GM23338 (cell line): ENCODE data around the gene TEX35. TPM values are rescaled to one million over a fixed set of nuclear protein-coding genes. Genes with fewer than 3 reads are reported as not detected.

Experiments
- ATAC-seq: fragments of 200-7000 bp; cut with Tn5 transposase; 3 replicates; pipeline ENCODE4 v1.9.1; 2020
- DNase-seq: peaks from one replicate; pipeline ENCODE4 v3.0.0-alpha.2; 2015; ENCODE audit warnings: low spot score
- H2AFZ ChIP-seq: fragments of 200-600 bp; sonication (generic); 2 replicates; pipeline ENCODE4 v1.8.0; 2016; ENCODE audit warnings: antibody characterized with exemption, mild to moderate bottlenecking, moderate library complexity
- H3F3A ChIP-seq: fragments of 200-600 bp; sonication (generic); replicated peaks from 2 replicates; pipeline ENCODE4 v1.8.0; 2017; ENCODE audit warnings: antibody characterized with exemption, mixed run types, low read depth
- H3K27ac ChIP-seq: fragments of 200-600 bp; sonication (generic); 2 replicates; pipeline ENCODE4 v1.6.1; 2016; ENCODE audit warnings: low read depth
- H3K27me3 ChIP-seq: fragments of 200-600 bp; sonication (generic); 2 replicates; pipeline ENCODE4 v1.8.0; 2016; ENCODE audit warnings: mild to moderate bottlenecking, mixed run types, moderate library complexity; ENCODE audit not compliant: insufficient read depth
- H3K36me3 ChIP-seq: fragments of 200-600 bp; sonication (generic); 2 replicates; pipeline ENCODE4 v1.8.0; 2016; ENCODE audit warnings: mild to moderate bottlenecking; ENCODE audit not compliant: insufficient read depth
- H3K4me1 ChIP-seq: fragments of 200-600 bp; sonication (generic); 2 replicates; pipeline ENCODE4 v1.8.0; 2016; ENCODE audit warnings: mild to moderate bottlenecking, moderate library complexity; ENCODE audit not compliant: insufficient read depth
- H3K4me2 ChIP-seq: fragments of 200-600 bp; sonication (generic); 2 replicates; pipeline ENCODE4 v1.7.1; 2017; ENCODE audit warnings: mixed run types
- H3K4me3 ChIP-seq: fragments of 200-600 bp; sonication (generic); 2 replicates; pipeline ENCODE4 v1.6.1; 2016; ENCODE audit warnings: mixed run types
- H3K79me2 ChIP-seq: fragments of 200-600 bp; sonication (generic); replicated peaks from 2 replicates; pipeline ENCODE4 v1.8.0; 2017; ENCODE audit warnings: mild to moderate bottlenecking; ENCODE audit not compliant: insufficient read depth
- H3K9me2 ChIP-seq: fragments of 200-600 bp; sonication (generic); 2 replicates; pipeline ENCODE4 v1.8.0; 2017; ENCODE audit not compliant: insufficient read depth
- H4K20me1 ChIP-seq: fragments of 200-600 bp; sonication (generic); replicated peaks from 2 replicates; pipeline ENCODE4 v1.8.0; 2017; ENCODE audit warnings: mild to moderate bottlenecking; ENCODE audit not compliant: insufficient read depth
- H3K27ac Mint-ChIP-seq: 2 replicates; pipeline ENCODE4 v1.8.0; 2020; ENCODE audit warnings: inconsistent platforms, mild to moderate bottlenecking, moderate library complexity, mixed read lengths
- H3K27me3 Mint-ChIP-seq: 3 replicates; pipeline ENCODE4 v1.8.0; 2022; ENCODE audit warnings: low read depth, mild to moderate bottlenecking, moderate library complexity, mixed read lengths, inconsistent platforms; ENCODE audit not compliant: insufficient read depth, poor library complexity
- H3K36me3 Mint-ChIP-seq: 3 replicates; pipeline ENCODE4 v1.8.0; 2021; ENCODE audit warnings: low read depth, mild to moderate bottlenecking, inconsistent platforms, moderate library complexity, mixed read lengths
- H3K4me1 Mint-ChIP-seq: 3 replicates; pipeline ENCODE4 v1.8.0; 2020; ENCODE audit warnings: mild to moderate bottlenecking, inconsistent platforms, mixed read lengths
- H3K4me3 Mint-ChIP-seq: 3 replicates; pipeline ENCODE4 v1.8.0; 2021; ENCODE audit warnings: moderate library complexity, mild to moderate bottlenecking, inconsistent platforms, mixed read lengths
- H3K9me3 Mint-ChIP-seq: 3 replicates; pipeline ENCODE4 v1.8.0; 2020; ENCODE audit warnings: moderate library complexity, mild to moderate bottlenecking, inconsistent platforms, mixed read lengths
- CREB1 ChIP-seq: fragments of 250-450 bp; sonication (Bioruptor Pico); IDR thresholded peaks from 2 replicates; pipeline ENCODE4 v1.5.0; 2020; ENCODE audit warnings: low read depth, mild to moderate bottlenecking, moderate library complexity
- CTCF ChIP-seq, 2 experiments: fragments of 200-600 bp in 1 of 2; sonication (generic) in 1 of 2; conservative IDR thresholded peaks; 2 replicates each; pipeline versions ENCODE4 v1.5.1 to v1.6.1; 2016 to 2017; ENCODE audit warnings: antibody characterized with exemption in 2 of 2, low read depth in 2 of 2, mild to moderate bottlenecking in 2 of 2, moderate library complexity in 1 of 2
- ETS1 ChIP-seq: IDR thresholded peaks from 2 replicates; pipeline ENCODE4 v1.6.1; 2016; ENCODE audit warnings: antibody characterized with exemption
- EZH2 ChIP-seq: fragments of 200-600 bp; sonication (generic); IDR thresholded peaks from one replicate; pipeline ENCODE4 v1.8.0; 2017; ENCODE audit warnings: antibody characterized with exemption, mild to moderate bottlenecking, low read depth; ENCODE audit not compliant: unreplicated experiment
- EZH2phosphoT487 ChIP-seq: fragments of 200-600 bp; sonication (generic); IDR thresholded peaks from one replicate; pipeline ENCODE4 v1.8.1; 2018; ENCODE audit warnings: antibody characterized with exemption; ENCODE audit not compliant: unreplicated experiment
- JUNB ChIP-seq: IDR thresholded peaks from one replicate; pipeline ENCODE4 v1.6.1; 2016; ENCODE audit warnings: antibody characterized with exemption; ENCODE audit not compliant: unreplicated experiment
- NANOG ChIP-seq: IDR thresholded peaks from 2 replicates; pipeline ENCODE4 v1.6.1; 2016; ENCODE audit warnings: antibody characterized with exemption, borderline replicate concordance
- POLR2AphosphoS5 ChIP-seq: IDR thresholded peaks from 2 replicates; pipeline ENCODE4 v1.6.1; 2016; ENCODE audit warnings: antibody characterized with exemption, low read depth
- STAT1 ChIP-seq: IDR thresholded peaks from one replicate; pipeline ENCODE4 v1.6.1; 2016; ENCODE audit warnings: antibody characterized with exemption; ENCODE audit not compliant: unreplicated experiment
- ZNF114 ChIP-seq: fragments of 250-450 bp; sonication (Bioruptor Pico); IDR thresholded peaks from 2 replicates; pipeline ENCODE4 v1.5.0; 2020; ENCODE audit warnings: mild to moderate bottlenecking, moderate library complexity
- polyA plus RNA-seq: library from polyadenylated mRNA; unstranded; fragments of >200 nt; fragmentation: Nextera tagmentation; extraction: Ambion mirVana; gene quantifications from 2 replicates; pipeline ENCODE4 v1.2.1, GENCODE V29; 2016
- total RNA-seq: library from RNA; depleted of rRNA; stranded (reverse); fragments of >200 nt; shearing (Covaris generic); gene quantifications from 2 replicates; pipeline ENCODE4 v1.2.3, GENCODE V29; 2014
- TF ChIP-seq, protein P1 (sequence below): fragments of 250-450 bp; sonication (Bioruptor Pico); IDR thresholded peaks from 2 replicates; pipeline ENCODE4 v1.5.0; 2020; ENCODE audit warnings: mild to moderate bottlenecking, moderate library complexity
- TF ChIP-seq, protein P2 (sequence below): IDR thresholded peaks from one replicate; pipeline ENCODE4 v1.6.1; 2018; ENCODE audit warnings: antibody characterized with exemption; ENCODE audit not compliant: unreplicated experiment

TEX35 gene
- total and polyA plus RNA-seq, 2 experiments from 2014 or later: not detected

GRCh38 chr1:178516110-178516509, 3.2 kb downstream of the TEX35 start (continued):
- TF ChIP-seq, protein P1, sequence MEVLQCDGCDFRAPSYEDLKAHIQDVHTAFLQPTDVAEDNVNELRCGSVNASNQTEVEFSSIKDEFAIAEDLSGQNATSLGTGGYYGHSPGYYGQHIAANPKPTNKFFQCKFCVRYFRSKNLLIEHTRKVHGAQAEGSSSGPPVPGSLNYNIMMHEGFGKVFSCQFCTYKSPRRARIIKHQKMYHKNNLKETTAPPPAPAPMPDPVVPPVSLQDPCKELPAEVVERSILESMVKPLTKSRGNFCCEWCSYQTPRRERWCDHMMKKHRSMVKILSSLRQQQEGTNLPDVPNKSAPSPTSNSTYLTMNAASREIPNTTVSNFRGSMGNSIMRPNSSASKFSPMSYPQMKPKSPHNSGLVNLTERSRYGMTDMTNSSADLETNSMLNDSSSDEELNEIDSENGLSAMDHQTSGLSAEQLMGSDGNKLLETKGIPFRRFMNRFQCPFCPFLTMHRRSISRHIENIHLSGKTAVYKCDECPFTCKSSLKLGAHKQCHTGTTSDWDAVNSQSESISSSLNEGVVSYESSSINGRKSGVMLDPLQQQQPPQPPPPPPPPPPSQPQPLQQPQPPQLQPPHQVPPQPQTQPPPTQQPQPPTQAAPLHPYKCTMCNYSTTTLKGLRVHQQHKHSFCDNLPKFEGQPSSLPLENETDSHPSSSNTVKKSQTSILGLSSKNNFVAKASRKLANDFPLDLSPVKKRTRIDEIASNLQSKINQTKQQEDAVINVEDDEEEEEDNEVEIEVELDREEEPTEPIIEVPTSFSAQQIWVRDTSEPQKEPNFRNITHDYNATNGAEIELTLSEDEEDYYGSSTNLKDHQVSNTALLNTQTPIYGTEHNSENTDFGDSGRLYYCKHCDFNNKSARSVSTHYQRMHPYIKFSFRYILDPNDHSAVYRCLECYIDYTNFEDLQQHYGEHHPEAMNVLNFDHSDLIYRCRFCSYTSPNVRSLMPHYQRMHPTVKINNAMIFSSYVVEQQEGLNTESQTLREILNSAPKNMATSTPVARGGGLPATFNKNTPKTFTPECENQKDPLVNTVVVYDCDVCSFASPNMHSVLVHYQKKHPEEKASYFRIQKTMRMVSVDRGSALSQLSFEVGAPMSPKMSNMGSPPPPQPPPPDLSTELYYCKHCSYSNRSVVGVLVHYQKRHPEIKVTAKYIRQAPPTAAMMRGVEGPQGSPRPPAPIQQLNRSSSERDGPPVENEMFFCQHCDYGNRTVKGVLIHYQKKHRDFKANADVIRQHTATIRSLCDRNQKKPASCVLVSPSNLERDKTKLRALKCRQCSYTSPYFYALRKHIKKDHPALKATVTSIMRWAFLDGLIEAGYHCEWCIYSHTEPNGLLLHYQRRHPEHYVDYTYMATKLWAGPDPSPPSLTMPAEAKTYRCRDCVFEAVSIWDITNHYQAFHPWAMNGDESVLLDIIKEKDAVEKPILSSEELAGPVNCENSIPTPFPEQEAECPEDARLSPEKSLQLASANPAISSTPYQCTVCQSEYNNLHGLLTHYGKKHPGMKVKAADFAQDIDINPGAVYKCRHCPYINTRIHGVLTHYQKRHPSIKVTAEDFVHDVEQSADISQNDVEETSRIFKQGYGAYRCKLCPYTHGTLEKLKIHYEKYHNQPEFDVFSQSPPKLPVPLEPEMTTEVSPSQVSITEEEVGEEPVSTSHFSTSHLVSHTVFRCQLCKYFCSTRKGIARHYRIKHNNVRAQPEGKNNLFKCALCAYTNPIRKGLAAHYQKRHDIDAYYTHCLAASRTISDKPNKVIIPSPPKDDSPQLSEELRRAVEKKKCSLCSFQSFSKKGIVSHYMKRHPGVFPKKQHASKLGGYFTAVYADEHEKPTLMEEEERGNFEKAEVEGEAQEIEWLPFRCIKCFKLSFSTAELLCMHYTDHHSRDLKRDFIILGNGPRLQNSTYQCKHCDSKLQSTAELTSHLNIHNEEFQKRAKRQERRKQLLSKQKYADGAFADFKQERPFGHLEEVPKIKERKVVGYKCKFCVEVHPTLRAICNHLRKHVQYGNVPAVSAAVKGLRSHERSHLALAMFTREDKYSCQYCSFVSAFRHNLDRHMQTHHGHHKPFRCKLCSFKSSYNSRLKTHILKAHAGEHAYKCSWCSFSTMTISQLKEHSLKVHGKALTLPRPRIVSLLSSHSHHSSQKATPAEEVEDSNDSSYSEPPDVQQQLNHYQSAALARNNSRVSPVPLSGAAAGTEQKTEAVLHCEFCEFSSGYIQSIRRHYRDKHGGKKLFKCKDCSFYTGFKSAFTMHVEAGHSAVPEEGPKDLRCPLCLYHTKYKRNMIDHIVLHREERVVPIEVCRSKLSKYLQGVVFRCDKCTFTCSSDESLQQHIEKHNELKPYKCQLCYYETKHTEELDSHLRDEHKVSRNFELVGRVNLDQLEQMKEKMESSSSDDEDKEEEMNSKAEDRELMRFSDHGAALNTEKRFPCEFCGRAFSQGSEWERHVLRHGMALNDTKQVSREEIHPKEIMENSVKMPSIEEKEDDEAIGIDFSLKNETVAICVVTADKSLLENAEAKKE: no peak
- TF ChIP-seq NANOG (no peak), ETS1 (no peak), CREB1 (CRISPR knock-in tag) (no peak), POLR2AphosphoS5 (no peak), STAT1 (no peak)

GRCh38 chr1:178518894-178519293, 6.0 kb downstream of the TEX35 start:
- H3K4me2 ChIP-seq: no peak overlapping the region
- H4K20me1 ChIP-seq: no peaks in the 10 kb centered on the region
- no peaks in the 10 kb centered on the region for H3K36me3 ChIP-seq
- H3K4me3 ChIP-seq: no peak overlapping the region
- no peaks in the 10 kb centered on the region for H3K79me2 ChIP-seq
- H2AFZ ChIP-seq: peak overlapping the region; percentile 52
- Mint-ChIP-seq H3K27me3 (peaks cover 5% of the 10 kb centered on the region), H3K27ac (no peak overlapping the region), H3K4me1 (no peaks in the 10 kb centered on the region), H3K4me3 (no peak overlapping the region), H3K36me3 (no peaks in the 10 kb centered on the region), H3K9me3 (no peaks in the 10 kb centered on the region)
- no peak for ATAC-seq
- H3K9me2 ChIP-seq: peaks cover 2% of the 10 kb centered on the region; the same call in 1 of the 2 replicates
- no peaks in the 10 kb centered on the region for H3K27me3 ChIP-seq
- no peaks in the 10 kb centered on the region for H3K4me1 ChIP-seq
- DNase-seq: no peak
- no peaks in the 10 kb centered on the region for H3F3A ChIP-seq
- no peak overlapping the region for H3K27ac ChIP-seq
- TF ChIP-seq, protein P2, sequence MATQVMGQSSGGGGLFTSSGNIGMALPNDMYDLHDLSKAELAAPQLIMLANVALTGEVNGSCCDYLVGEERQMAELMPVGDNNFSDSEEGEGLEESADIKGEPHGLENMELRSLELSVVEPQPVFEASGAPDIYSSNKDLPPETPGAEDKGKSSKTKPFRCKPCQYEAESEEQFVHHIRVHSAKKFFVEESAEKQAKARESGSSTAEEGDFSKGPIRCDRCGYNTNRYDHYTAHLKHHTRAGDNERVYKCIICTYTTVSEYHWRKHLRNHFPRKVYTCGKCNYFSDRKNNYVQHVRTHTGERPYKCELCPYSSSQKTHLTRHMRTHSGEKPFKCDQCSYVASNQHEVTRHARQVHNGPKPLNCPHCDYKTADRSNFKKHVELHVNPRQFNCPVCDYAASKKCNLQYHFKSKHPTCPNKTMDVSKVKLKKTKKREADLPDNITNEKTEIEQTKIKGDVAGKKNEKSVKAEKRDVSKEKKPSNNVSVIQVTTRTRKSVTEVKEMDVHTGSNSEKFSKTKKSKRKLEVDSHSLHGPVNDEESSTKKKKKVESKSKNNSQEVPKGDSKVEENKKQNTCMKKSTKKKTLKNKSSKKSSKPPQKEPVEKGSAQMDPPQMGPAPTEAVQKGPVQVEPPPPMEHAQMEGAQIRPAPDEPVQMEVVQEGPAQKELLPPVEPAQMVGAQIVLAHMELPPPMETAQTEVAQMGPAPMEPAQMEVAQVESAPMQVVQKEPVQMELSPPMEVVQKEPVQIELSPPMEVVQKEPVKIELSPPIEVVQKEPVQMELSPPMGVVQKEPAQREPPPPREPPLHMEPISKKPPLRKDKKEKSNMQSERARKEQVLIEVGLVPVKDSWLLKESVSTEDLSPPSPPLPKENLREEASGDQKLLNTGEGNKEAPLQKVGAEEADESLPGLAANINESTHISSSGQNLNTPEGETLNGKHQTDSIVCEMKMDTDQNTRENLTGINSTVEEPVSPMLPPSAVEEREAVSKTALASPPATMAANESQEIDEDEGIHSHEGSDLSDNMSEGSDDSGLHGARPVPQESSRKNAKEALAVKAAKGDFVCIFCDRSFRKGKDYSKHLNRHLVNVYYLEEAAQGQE: no peak
- TF ChIP-seq JUNB: no peak
- no peak for TF ChIP-seq ZNF114 (CRISPR knock-in tag)
- TF ChIP-seq POLR2AphosphoS5: no peak
- TF ChIP-seq EZH2: no peak
- no peak for TF ChIP-seq EZH2phosphoT487
- TF ChIP-seq ETS1: no peak
- TF ChIP-seq CREB1 (CRISPR knock-in tag): no peak
- TF ChIP-seq STAT1: no peak
- no peak for TF ChIP-seq NANOG
- TF ChIP-seq CTCF (conservative IDR thresholded peaks at IDR 0.05; ENCODE audit: low read depth in 2 of 2): no peak
